IMR-90 (cell line): ENCODE measurements around the gene GLCCI1. TPM values are rescaled to one million over a fixed set of nuclear protein-coding genes. Genes with fewer than 3 reads are reported as not detected.
A peak's percentile ranks its signal among the peaks of the same experiment; 100 is the strongest.

Source experiments
- ATAC-seq: fragments of 200-7000 bp; cut with Tn5 transposase; 2 replicates; pipeline ENCODE4 v1.9.1; 2020; ENCODE audit warnings: low read depth, mild to moderate bottlenecking, moderate library complexity
- BruUV-seq: library from RNA; stranded (reverse); fragments of 400-500 nt; replicated peaks from 2 replicates; lab custom pipeline; 2021; lab: Mats Ljungman, UMichigan
- CTCF ChIA-PET: fragments of 300-600 bp; formaldehyde crosslinking; extraction: SDS; loops from one replicate; lab custom pipeline; 2021; ENCODE audit warnings: antibody characterized with exemption; lab: Yijun Ruan, JAX
- POLR2A ChIA-PET: fragments of 300-600 bp; sonication (Branson Sonifier 250); formaldehyde crosslinking; loops from one replicate; lab custom pipeline; 2022; ENCODE audit warnings: antibody characterized with exemption; ENCODE audit not compliant: unreplicated experiment; lab: Charles Lee
- DNase-seq: peaks from one replicate; pipeline ENCODE4 v3.0.0; 2013
- H2AFZ ChIP-seq: replicated peaks from 2 replicates; pipeline ENCODE3; 2013; ENCODE audit warnings: low read length, mild to moderate bottlenecking; ENCODE audit not compliant: poor library complexity
- H2AK5ac ChIP-seq: 2 replicates; pipeline ENCODE4 v1.6.1; 2013; ENCODE audit warnings: low read depth, low read length, inconsistent platforms
- H2AK9ac ChIP-seq: replicated peaks from 2 replicates; pipeline ENCODE3; 2013; ENCODE audit warnings: mild to moderate bottlenecking, low read depth, low read length, moderate library complexity; ENCODE audit not compliant: poor library complexity
- H2BK120ac ChIP-seq: 2 replicates; pipeline ENCODE4 v1.6.1; 2013; ENCODE audit warnings: low read depth, low read length, inconsistent platforms
- H2BK15ac ChIP-seq: 3 replicates; pipeline ENCODE4 v1.6.1; 2013; ENCODE audit warnings: low read depth, low read length, inconsistent platforms
- H2BK20ac ChIP-seq: 2 replicates; pipeline ENCODE4 v1.6.1; 2013; ENCODE audit warnings: low read depth, mild to moderate bottlenecking, inconsistent platforms, low read length, moderate library complexity
- H2BK5ac ChIP-seq: 2 replicates; pipeline ENCODE4 v1.6.1; 2013; ENCODE audit warnings: mild to moderate bottlenecking, low read depth, low read length, inconsistent platforms; ENCODE audit not compliant: poor library complexity, severe bottlenecking
- H3K14ac ChIP-seq: replicated peaks from 2 replicates; pipeline ENCODE4 v1.6.1; 2013; ENCODE audit warnings: low read depth, low read length, inconsistent platforms
- H3K18ac ChIP-seq: 2 replicates; pipeline ENCODE4 v1.6.1; 2013; ENCODE audit warnings: low read depth, low read length, control low read depth
- H3K23ac ChIP-seq: 2 replicates; pipeline ENCODE4 v1.6.1; 2013; ENCODE audit warnings: low read depth, low read length, inconsistent platforms
- H3K27ac ChIP-seq: 2 replicates; pipeline ENCODE4 v1.5.1; 2013; ENCODE audit warnings: mild to moderate bottlenecking, control low read depth, low read length; ENCODE audit not compliant: insufficient read depth
- H3K27me3 ChIP-seq: 2 replicates; pipeline ENCODE4 v1.6.1; 2013; ENCODE audit warnings: low read length; ENCODE audit not compliant: control insufficient read depth, insufficient read depth
- H3K36me3 ChIP-seq: 2 replicates; pipeline ENCODE4 v1.6.1; 2013; ENCODE audit warnings: low read length, mixed read lengths; ENCODE audit not compliant: control insufficient read depth, insufficient read depth
- H3K4ac ChIP-seq: 2 replicates; pipeline ENCODE4 v1.6.1; 2013; ENCODE audit warnings: low read depth, low read length, inconsistent platforms
- H3K4me1 ChIP-seq: 2 replicates; pipeline ENCODE4 v1.6.1; 2013; ENCODE audit warnings: low read length, mixed read lengths; ENCODE audit not compliant: control insufficient read depth, insufficient read depth
- H3K4me2 ChIP-seq: 2 replicates; pipeline ENCODE4 v1.6.1; 2013; ENCODE audit warnings: low read depth, mild to moderate bottlenecking, control low read depth, low read length, moderate library complexity
- H3K4me3 ChIP-seq: 2 replicates; pipeline ENCODE4 v1.5.1; 2013; ENCODE audit warnings: low read depth, mild to moderate bottlenecking, control low read depth, low read length, moderate library complexity; ENCODE audit not compliant: insufficient read depth
- H3K56ac ChIP-seq: 2 replicates; pipeline ENCODE4 v1.6.1; 2013; ENCODE audit warnings: low read length, inconsistent platforms; ENCODE audit not compliant: insufficient read depth; ENCODE audit errors: extremely low read depth
- H3K79me1 ChIP-seq, 2 experiments: 2 replicates each; pipeline ENCODE4 v1.6.1; 2013; ENCODE audit warnings: low read length in 2 of 2, inconsistent platforms in 1 of 2, low read depth in 1 of 2
- H3K9ac ChIP-seq: 2 replicates; pipeline ENCODE4 v1.6.1; 2013; ENCODE audit warnings: low read depth, low read length, control low read depth
- H3K9me1 ChIP-seq: 2 replicates; pipeline ENCODE4 v1.6.1; 2013; ENCODE audit warnings: low read length, inconsistent platforms; ENCODE audit not compliant: insufficient read depth
- H3K9me3 ChIP-seq: 2 replicates; pipeline ENCODE4 v1.6.1; 2013; ENCODE audit warnings: low read length; ENCODE audit not compliant: control insufficient read depth, insufficient read depth
- H4K20me1 ChIP-seq: 2 replicates; pipeline ENCODE4 v1.6.1; 2013; ENCODE audit warnings: low read length, inconsistent platforms; ENCODE audit not compliant: insufficient read depth
- H4K5ac ChIP-seq: 2 replicates; pipeline ENCODE4 v1.6.1; 2013; ENCODE audit warnings: mild to moderate bottlenecking, low read depth, low read length, control low read depth
- H4K8ac ChIP-seq, 2 experiments: 2 replicates each; pipeline ENCODE4 v1.6.1; 2013; ENCODE audit warnings: low read depth in 2 of 2, low read length in 2 of 2, control low read depth in 1 of 2, inconsistent platforms in 1 of 2
- H4K91ac ChIP-seq: 2 replicates; pipeline ENCODE4 v1.6.1; 2013; ENCODE audit warnings: low read depth, low read length, inconsistent platforms; ENCODE audit not compliant: insufficient read depth
- MAFK ChIP-seq: IDR thresholded peaks from 2 replicates; pipeline ENCODE4 v1.6.1; 2012; ENCODE audit warnings: low read depth, low read length, improper control_type of control experiment
- MXI1 ChIP-seq: IDR thresholded peaks from 2 replicates; pipeline ENCODE4 v1.6.1; 2012; ENCODE audit warnings: low read depth, mild to moderate bottlenecking, low read length, moderate library complexity, borderline replicate concordance
- WGBS, 2 experiments: methylation state at CpG; one replicate each; pipeline versions ENCODE4 v1.1.5 to v1.1.7; 2013; ENCODE audit warnings: missing lambda C conversion rate in 2 of 2; ENCODE audit not compliant: insufficient read length in 1 of 2; ENCODE audit errors: extremely low coverage in 2 of 2; 5-methylcytosine and 5-hydroxymethylcytosine counted together
- dilution Hi-C: fragments of 300-500 bp; cut with HindIII; formaldehyde crosslinking; loops from one replicate; pipeline ENCODE4 v1.14.3; 2018; ENCODE audit warnings: low sequenced_read_pairs; ENCODE audit not compliant: unreplicated experiment
- in situ Hi-C: fragments of 300-500 bp; cut with MboI; formaldehyde crosslinking; loops from 3 replicates; pipeline ENCODE4 v1.14.3; 2019; ENCODE audit warnings: low sequenced_read_pairs, inconsistent platforms, mixed read lengths
- intact Hi-C: fragments of 100-400 bp; cut with micrococcal nuclease; formaldehyde crosslinking; loops from 2 replicates; pipeline ENCODE4 v1.10.0; 2022
- polyA plus RNA-seq, 3 experiments: library from polyadenylated mRNA; depleted of rRNA; stranded (reverse); fragments of >200 nt; gene quantifications; 2 replicates each; pipeline ENCODE4 v1.2.3, GENCODE V29; 2012; ENCODE audit warnings: low replicate concordance in 1 of 3
- total RNA-seq: library from RNA; depleted of rRNA; stranded (reverse); fragments of >200 nt; gene quantifications from 2 replicates; pipeline ENCODE4 v1.2.3, GENCODE V29; 2012

Gene GLCCI1
- total and polyA plus RNA-seq, 2 of the 4 experiments (the other 2 are of a cell fraction): 4.1 to 6.2 TPM

GRCh38 chr7:8130663-8131062 lies 162.1 kb downstream of the GLCCI1 start:
- Histone ChIP-seq H3K23ac (no peak overlapping the region), H3K4me3 (no peak overlapping the region), H3K4ac (no peak overlapping the region), H2AK9ac (no peak overlapping the region), H4K8ac (no peak overlapping the region), H2BK20ac (no peak overlapping the region), H2AFZ (no peak overlapping the region), H3K56ac (no peak overlapping the region), H2BK15ac (no peak overlapping the region), H3K79me1 (no peaks in the 10 kb centered on the region), H3K4me2 (no peak overlapping the region), H2BK5ac (no peak overlapping the region), H2BK120ac (no peak overlapping the region), H3K27ac (no peak overlapping the region), H4K91ac (no peak overlapping the region), H3K4me1 (no peaks in the 10 kb centered on the region), H3K9ac (no peak overlapping the region), H4K20me1 (no peaks in the 10 kb centered on the region), H3K36me3 (no peaks in the 10 kb centered on the region), H3K18ac (no peak overlapping the region), H3K14ac (no peak overlapping the region), H3K9me3 (no peaks in the 10 kb centered on the region), H3K27me3 (peaks cover 2% of the 10 kb centered on the region), H3K9me1 (no peaks in the 10 kb centered on the region), H2AK5ac (no peak overlapping the region), H4K5ac (no peak overlapping the region)
- intact Hi-C loops (no loop called here), dilution Hi-C loops (no loop called here), in situ Hi-C loops (no loop called here)
- TF ChIP-seq MXI1 (no peak), MAFK (peak; percentile 83)
- ChIA-PET CTCF (no interaction called here), POLR2A (no interaction called here)
- no TSS peak for BruUV-seq
- no peak for ATAC-seq
- no peak for DNase-seq
- WGBS, 2 experiments: 80% methylated on average over 1 of the region's 1 CpG; no CpG with 5 or more reads in 1 of the 2 experiments
